Lung microvascular endothelial cell (primary cell): ENCODE data around the gene ERVFRD-1. TPM values are rescaled to one million over a fixed set of nuclear protein-coding genes. Genes with fewer than 3 reads are reported as not detected.

Experiments used
- DNase-seq, 2 donors: peaks; one replicate each; pipeline versions ENCODE4 v3.0.0 to v3.0.0-alpha.2; 2010; ENCODE audit warnings: low read depth in 2 of 2
- total RNA-seq: library from RNA; depleted of rRNA; stranded (reverse); fragments of >200 nt; gene quantifications from 2 replicates; pipeline ENCODE4 v1.2.1, GENCODE V29; 2014

The ERVFRD-1 gene
- total RNA-seq, 1 donor from 2014 or later, result under 0.01 TPM

DNA sequence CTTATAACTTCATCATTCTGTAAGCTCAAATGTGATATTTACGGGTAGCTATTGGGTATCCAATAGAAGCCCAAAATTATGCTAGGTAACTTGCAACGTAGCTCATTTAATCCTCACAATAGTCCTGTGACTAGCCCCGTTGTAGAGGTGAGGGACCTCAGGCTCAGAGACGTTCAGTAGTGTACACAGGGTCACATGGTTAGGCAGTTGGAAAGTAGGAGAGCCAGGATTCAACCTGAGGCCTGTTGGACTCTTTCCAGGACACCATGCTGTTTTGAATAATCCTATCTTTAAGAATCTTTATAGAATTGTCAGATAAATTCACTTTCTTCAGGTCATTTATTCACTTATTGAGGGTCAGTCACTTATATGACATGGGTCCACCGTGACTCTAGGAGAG is 58.2 kb downstream of the ERVFRD-1 start:
- no peak for DNase-seq

Other genes starting within 250 kb of the ERVFRD-1 start
- gene GCM2, start 229.7 kb downstream of the ERVFRD-1 start, total RNA-seq, result not detected in 2 replicates
- gene SYCP2L, start 224.7 kb downstream of the ERVFRD-1 start, total RNA-seq, result not detected in 2 replicates
- gene ELOVL2, start 67.4 kb downstream of the ERVFRD-1 start, total RNA-seq, result not detected in 2 replicates
- gene SMIM13, start 17.9 kb downstream of the ERVFRD-1 start, total RNA-seq, result 9.6 and 12.7 TPM in 2 replicates
- gene NEDD9, start 120.9 kb upstream of the ERVFRD-1 start, total RNA-seq, result 70.2 and 177 TPM in 2 replicates